Osteoblast (primary cell): Measurements from ENCODE around the gene MTRR. TPM values are rescaled to one million over a fixed set of nuclear protein-coding genes. Genes with fewer than 3 reads are reported as not detected.

Experiments used
- DNase-seq: peaks from one replicate; pipeline ENCODE4 v3.0.0; 2011; ENCODE audit warnings: low spot score, mixed read lengths; ENCODE audit not compliant: insufficient read length; ENCODE audit errors: missing footprints
- H2AFZ ChIP-seq: 2 replicates; pipeline ENCODE4 v1.6.0; 2011; ENCODE audit warnings: mild to moderate bottlenecking, low read length
- H3K27ac ChIP-seq: 2 replicates; pipeline ENCODE4 v1.5.1; 2011; ENCODE audit warnings: mild to moderate bottlenecking, low read depth, low read length, moderate library complexity
- H3K27me3 ChIP-seq: 2 replicates; pipeline ENCODE4 v1.6.0; 2012; ENCODE audit warnings: mild to moderate bottlenecking, control low read depth, inconsistent platforms, low read length, moderate library complexity; ENCODE audit not compliant: insufficient read depth
- H3K36me3 ChIP-seq: 2 replicates; pipeline ENCODE4 v1.5.1; 2011; ENCODE audit warnings: mild to moderate bottlenecking, low read length, control low read depth, moderate library complexity; ENCODE audit not compliant: insufficient read depth
- H3K4me1 ChIP-seq: 2 replicates; pipeline ENCODE4 v1.5.1; 2011; ENCODE audit warnings: mild to moderate bottlenecking, low read length, control low read depth, moderate library complexity; ENCODE audit not compliant: insufficient read depth
- H3K4me2 ChIP-seq: 2 replicates; pipeline ENCODE4 v1.6.0; 2011; ENCODE audit warnings: mild to moderate bottlenecking, low read length; ENCODE audit not compliant: insufficient read depth
- H3K4me3 ChIP-seq: fragments of 200-600 bp; sonication (generic); 3 replicates; pipeline ENCODE4 v1.5.1; 2012; ENCODE audit warnings: mild to moderate bottlenecking, low read length, inconsistent platforms; ENCODE audit not compliant: insufficient read depth
- H3K79me2 ChIP-seq: 2 replicates; pipeline ENCODE4 v1.6.0; 2012; ENCODE audit warnings: mild to moderate bottlenecking, low read length, control low read depth, inconsistent platforms; ENCODE audit not compliant: insufficient read depth
- H3K9me3 ChIP-seq: 2 replicates; pipeline ENCODE4 v1.5.1; 2011; ENCODE audit warnings: low read depth, low read length, control low read depth
- H4K20me1 ChIP-seq: 2 replicates; pipeline ENCODE4 v1.6.0; 2012; ENCODE audit warnings: mild to moderate bottlenecking, low read length, control low read depth; ENCODE audit not compliant: insufficient read depth
- total RNA-seq: library from RNA; depleted of rRNA; stranded (reverse); fragments of >200 nt; gene quantifications from 2 replicates; pipeline ENCODE4 v1.2.3, GENCODE V29; 2012
- TF ChIP-seq, protein P1 (sequence below): IDR thresholded peaks from 2 replicates; pipeline ENCODE4 v1.5.1; 2011; ENCODE audit warnings: mild to moderate bottlenecking, low read depth, low read length, moderate library complexity; ENCODE audit errors: extremely low read depth

The MTRR gene
- total RNA-seq, 1 donor = 36.6 TPM

DNA sequence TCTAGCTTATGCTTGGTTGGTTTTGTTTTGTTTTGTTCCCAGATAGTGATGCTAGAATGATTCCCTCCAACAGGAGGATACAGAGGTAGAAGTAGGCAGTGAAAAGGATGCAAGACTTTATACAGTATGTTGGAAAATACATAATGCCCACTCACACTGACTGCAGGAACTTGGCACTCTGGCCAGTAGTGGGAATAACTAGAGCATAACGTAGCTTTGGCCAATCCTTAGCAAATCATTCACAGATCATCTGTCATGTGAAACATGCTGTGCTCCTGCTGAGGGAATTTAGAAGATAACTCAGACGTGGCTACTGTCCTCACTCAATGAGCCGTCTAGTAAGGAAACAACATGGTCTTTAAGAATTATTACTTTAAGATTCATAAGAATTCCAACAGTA, 31.5 kb upstream of the MTRR start:
- Histone ChIP-seq H3K27me3 (no peaks in the 10 kb centered on the region), H3K4me3 (no peak overlapping the region), H4K20me1 (no peaks in the 10 kb centered on the region), H3K4me1 (no peaks in the 10 kb centered on the region), H3K36me3 (no peaks in the 10 kb centered on the region), H3K79me2 (no peaks in the 10 kb centered on the region), H3K4me2 (no peak overlapping the region), H2AFZ (no peak overlapping the region), H3K9me3 (no peaks in the 10 kb centered on the region), H3K27ac (no peak overlapping the region)
- DNase-seq = no peak
- TF ChIP-seq, protein P1, sequence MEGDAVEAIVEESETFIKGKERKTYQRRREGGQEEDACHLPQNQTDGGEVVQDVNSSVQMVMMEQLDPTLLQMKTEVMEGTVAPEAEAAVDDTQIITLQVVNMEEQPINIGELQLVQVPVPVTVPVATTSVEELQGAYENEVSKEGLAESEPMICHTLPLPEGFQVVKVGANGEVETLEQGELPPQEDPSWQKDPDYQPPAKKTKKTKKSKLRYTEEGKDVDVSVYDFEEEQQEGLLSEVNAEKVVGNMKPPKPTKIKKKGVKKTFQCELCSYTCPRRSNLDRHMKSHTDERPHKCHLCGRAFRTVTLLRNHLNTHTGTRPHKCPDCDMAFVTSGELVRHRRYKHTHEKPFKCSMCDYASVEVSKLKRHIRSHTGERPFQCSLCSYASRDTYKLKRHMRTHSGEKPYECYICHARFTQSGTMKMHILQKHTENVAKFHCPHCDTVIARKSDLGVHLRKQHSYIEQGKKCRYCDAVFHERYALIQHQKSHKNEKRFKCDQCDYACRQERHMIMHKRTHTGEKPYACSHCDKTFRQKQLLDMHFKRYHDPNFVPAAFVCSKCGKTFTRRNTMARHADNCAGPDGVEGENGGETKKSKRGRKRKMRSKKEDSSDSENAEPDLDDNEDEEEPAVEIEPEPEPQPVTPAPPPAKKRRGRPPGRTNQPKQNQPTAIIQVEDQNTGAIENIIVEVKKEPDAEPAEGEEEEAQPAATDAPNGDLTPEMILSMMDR = no peak

DNA sequence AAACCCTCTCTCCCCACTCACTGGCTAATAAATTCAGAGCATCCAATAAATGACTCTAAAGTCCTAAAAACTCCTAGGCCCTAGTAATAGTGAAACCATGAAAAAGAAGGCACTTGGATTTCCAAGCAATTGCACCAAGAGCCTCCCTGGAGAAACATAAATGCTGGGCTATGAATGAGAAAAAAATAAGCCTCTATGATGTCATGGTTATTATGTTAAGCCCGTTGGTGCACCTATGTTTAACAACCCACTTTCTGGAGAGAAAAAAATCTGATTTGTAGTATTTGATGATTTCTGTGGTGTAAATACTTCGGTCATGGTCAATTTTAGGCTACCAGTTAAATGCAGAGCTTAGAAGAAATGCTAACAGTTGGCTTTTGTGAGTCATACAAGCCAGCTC, 26.4 kb upstream of the MTRR start:
- H3K27me3 ChIP-seq = peaks cover 11% of the 10 kb centered on the region
- TF ChIP-seq, protein P1 = no peak
- H3K9me3 ChIP-seq = no peaks in the 10 kb centered on the region

DNA sequence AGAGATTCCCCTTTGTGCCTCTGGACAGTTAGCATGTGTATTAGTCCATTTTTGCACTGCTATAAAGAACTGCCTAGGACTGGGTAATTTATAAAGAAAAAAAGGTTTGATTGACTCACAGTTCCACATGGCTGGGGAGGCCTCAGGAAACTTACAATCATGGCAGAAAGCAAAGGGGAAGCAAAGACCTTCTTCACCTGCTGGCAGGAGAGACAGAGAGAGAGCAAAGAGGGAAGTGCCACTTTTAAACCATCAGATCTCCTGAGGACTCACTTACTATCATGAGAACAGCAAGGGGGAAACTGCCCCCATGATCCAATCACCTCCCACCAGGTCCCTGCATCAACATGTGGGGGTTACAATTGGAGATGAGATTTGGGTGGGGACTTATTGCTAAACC, 24.0 kb upstream of the MTRR start:
- no peak overlapping the region for H3K4me2 ChIP-seq
- H3K9me3 ChIP-seq = no peaks in the 10 kb centered on the region
- H3K79me2 ChIP-seq = no peaks in the 10 kb centered on the region
- H3K4me3 ChIP-seq = no peak overlapping the region
- no peaks in the 10 kb centered on the region for H3K4me1 ChIP-seq
- H4K20me1 ChIP-seq = no peaks in the 10 kb centered on the region
- peaks cover 19% of the 10 kb centered on the region for H3K27me3 ChIP-seq
- H3K27ac ChIP-seq = no peak overlapping the region
- DNase-seq = no peak
- TF ChIP-seq, protein P1 = no peak
- H2AFZ ChIP-seq = no peak overlapping the region
- H3K36me3 ChIP-seq = no peaks in the 10 kb centered on the region

More for the DNA sequence above, 26.4 kb upstream of the MTRR start:
- H3K4me1 ChIP-seq = no peaks in the 10 kb centered on the region
- H3K36me3 ChIP-seq = no peaks in the 10 kb centered on the region
- H2AFZ ChIP-seq = no peak overlapping the region
- no peak overlapping the region for H3K27ac ChIP-seq
- H4K20me1 ChIP-seq = no peaks in the 10 kb centered on the region
- H3K4me2 ChIP-seq = no peak overlapping the region
- no peak overlapping the region for H3K4me3 ChIP-seq
- DNase-seq = no peak
- no peaks in the 10 kb centered on the region for H3K79me2 ChIP-seq

DNA sequence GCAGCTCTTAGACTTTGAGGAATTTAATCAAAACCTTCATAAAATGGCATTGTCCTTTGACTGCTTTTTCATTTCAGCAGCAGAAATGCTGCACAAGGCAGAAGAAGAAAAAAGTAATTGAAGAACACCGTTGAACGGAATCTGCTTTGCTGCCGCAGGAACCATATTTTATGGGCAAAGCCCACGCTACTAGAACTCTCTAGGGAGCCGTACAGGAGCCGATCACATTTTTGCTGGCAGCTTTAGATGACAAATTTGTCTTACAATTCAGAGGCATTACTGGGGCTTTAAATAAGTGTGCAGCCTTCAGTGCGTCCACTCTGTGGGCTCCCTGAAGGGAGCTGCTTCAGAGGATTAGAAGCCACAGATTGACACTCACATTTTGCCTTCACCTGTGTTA, 23.4 kb upstream of the MTRR start:
- TF ChIP-seq, protein P1 = no peak
- no peaks in the 10 kb centered on the region for H4K20me1 ChIP-seq
- no peaks in the 10 kb centered on the region for H3K36me3 ChIP-seq
- H3K4me2 ChIP-seq = no peak overlapping the region
- H3K27ac ChIP-seq = no peak overlapping the region
- H2AFZ ChIP-seq = no peak overlapping the region
- H3K79me2 ChIP-seq = no peaks in the 10 kb centered on the region
- H3K9me3 ChIP-seq = no peaks in the 10 kb centered on the region
- no peak overlapping the region for H3K4me3 ChIP-seq
- no peaks in the 10 kb centered on the region for H3K4me1 ChIP-seq
- H3K27me3 ChIP-seq = peaks cover 20% of the 10 kb centered on the region
- DNase-seq = no peak
